CD4-positive, alpha-beta T cell treated with Interleukin-6 at 100 ng/mL for 8 hours (primary cell): ENCODE results near the gene VPS33B.

Experiments used
- DNase-seq: peaks from one replicate; pipeline ENCODE4 v3.0.0-alpha.2; 2020; ENCODE audit warnings: mixed read lengths, low spot score

Gene VPS33B

DNA sequence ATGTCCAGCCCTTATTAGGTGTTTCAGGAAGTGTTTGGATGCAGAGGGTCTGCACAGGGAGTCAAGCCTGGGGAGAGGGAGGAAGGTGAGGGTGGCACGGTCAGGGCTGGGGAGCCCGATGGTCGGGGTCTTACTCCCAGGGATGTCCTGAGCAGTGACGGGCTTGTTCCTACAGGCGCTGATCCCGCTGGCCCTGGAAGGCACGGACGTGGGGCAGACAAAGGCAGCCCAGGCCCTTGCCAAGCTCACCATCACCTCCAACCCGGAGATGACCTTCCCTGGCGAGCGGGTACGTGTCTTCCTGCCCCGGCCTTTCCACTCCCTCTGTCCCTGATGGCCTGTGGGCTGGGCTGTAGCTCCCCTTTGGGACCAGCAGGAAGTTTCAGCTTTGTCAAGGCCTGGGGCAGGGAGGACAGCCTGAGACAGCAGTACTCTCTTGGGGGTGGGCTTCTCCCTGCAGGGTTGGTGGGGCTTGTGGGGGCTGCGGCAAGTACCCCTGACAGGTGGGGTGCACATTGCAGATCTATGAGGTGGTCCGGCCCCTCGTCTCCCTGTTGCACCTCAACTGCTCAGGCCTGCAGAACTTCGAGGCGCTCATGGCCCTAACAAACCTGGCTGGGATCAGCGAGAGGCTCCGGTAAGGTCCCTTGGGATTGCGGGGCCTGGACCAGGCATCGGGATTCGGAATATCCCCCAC, 72.3 kb downstream of the VPS33B start:
- no peak for DNase-seq
